Epithelial cell of prostate (primary cell): ENCODE measurements around the gene SLC7A5.
A peak's percentile ranks its signal among the peaks of the same experiment; 100 is the strongest.
"Not testable (repeated sequence)": the region's sequence is repeated elsewhere in the genome, so short reads cannot be mapped to it uniquely, and the experiment has no call there.

Experiments used
- DNase-seq: peaks from one replicate; pipeline ENCODE4 v3.0.0-alpha.2; 2011; ENCODE audit warnings: low read depth, low spot score
- H3K27ac ChIP-seq: fragments of 450-650 bp; 2 replicates; pipeline ENCODE4 v1.5.1; 2017; ENCODE audit warnings: mild to moderate bottlenecking

SLC7A5 gene

GRCh38 chr16:87863327-87863635, 6.0 kb downstream of the SLC7A5 start:
- not testable (repeated sequence) for DNase-seq
- H3K27ac ChIP-seq, result peak overlapping the region; percentile 29

- not testable (repeated sequence) for DNase-seq
- peak overlapping the region; percentile 29 for H3K27ac ChIP-seq
These were observed 6.5 kb downstream of the SLC7A5 start for GRCh38 chr16:87862597-87863326.

GRCh38 chr16:87861300-87862099, 7.8 kb downstream of the SLC7A5 start:
- peak overlapping the region; percentile 17 for H3K27ac ChIP-seq

DNA sequence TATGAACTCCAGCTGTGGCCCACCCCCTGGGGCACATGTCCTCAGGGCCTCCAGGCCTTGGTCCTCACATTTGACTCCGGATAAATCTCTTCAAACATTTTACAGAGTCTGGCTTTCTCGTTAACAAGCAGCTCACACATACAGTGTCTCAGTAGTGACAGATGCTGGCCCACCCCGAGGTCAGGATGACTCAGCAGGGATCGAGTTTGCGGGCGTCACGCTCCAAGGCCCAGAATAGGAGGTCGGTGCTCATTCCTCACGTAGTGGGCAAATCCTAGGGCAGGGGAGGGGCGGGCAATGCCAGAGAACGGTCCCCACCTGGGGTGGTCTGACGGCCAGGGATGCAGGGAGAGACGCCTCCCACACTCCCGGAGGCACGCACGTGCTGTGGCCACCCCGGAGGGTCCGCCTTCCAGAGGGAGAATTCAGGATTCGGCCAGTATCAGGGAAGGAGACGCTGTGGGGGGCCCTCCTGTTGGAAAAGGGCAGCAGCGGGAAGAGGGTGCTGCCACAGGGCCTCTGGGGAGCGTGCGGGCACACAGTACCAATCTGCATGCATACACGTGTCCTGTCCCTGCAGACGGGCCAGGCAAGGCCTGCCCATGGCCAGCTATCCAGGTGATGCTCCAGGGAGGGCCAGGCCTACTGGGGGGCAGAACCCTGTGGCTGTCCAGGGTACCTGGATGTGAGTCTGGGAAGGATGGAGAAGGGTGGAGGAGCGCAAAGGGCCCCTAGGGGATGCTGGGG, 8.6 kb downstream of the SLC7A5 start:
- peak overlapping the region; percentile 17 for H3K27ac ChIP-seq

More at GRCh38 chr16:87861300-87862099, 7.8 kb downstream of the SLC7A5 start:
- DNase-seq, result not testable (repeated sequence)

DNA sequence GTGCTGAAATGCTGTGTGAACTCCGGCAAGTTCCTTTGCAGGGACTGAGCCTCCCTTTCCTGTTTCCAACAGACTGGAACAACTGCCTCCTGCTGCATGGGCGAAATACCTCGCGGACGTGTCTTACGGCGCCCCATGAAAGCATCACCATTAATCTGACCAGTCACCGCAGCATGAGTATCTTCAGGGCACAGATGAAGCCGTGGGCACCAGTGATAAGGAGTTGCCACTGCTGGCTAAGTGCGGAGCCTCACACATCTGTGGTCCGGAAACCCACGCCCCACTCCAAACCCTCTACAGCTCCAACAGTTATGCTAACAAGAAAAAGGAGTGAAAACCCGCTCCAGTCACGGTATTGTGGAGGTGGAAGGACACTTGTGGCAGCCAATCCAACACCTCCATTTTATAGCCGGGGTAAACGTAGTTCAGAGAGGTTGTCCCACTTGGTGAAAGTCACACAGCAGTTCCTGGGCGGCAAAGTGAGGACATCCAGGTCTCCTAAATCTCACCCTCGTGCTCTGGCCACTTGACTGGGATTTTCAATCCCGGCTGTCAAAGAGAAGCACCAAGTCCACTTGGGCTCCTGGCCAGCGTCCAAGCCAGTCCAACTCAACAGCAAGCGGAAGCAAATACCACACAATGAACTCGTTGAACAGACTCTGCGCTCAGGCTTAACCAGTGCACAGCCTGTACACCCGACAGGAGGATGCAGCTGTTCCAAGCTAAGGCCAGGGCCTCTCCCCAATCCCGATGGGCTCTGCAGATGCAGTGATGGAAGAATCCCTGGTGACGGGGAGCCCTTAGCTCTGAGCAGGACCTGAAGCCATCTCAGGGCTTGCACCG, 10.9 kb downstream of the SLC7A5 start:
- peak overlapping the region; percentile 92 for H3K27ac ChIP-seq
- DNase-seq, result not testable (repeated sequence)

More for the DNA sequence above, 8.6 kb downstream of the SLC7A5 start:
- DNase-seq, result no peak

DNA sequence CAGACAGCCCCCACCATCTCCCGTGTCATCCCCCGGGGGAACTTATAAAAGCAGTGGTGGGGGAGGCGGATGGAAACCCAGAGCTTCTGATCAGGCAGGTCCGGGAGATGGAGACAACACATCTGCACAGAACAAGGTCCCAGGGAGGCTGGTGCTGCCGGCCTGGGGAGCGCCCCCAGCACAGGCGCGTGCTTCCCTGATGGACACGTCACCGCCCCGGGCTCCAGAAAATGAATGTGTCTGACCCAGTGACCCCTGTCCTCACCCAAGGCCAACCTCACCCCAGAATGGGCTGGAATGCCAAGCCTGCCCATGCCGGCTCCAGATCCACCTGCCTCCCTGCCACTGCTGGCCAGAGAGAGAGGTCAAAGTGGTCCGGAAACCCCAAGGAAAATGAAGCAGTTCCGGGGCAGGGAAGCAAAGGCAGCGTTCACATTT, 12.5 kb downstream of the SLC7A5 start:
- H3K27ac ChIP-seq, result peak overlapping the region; percentile 92
- DNase-seq, result no peak

- DNase-seq, result no peak
- H3K27ac ChIP-seq, result peak overlapping the region; percentile 92
These were observed 13.2 kb downstream of the SLC7A5 start for GRCh38 chr16:87855852-87856715.

DNA sequence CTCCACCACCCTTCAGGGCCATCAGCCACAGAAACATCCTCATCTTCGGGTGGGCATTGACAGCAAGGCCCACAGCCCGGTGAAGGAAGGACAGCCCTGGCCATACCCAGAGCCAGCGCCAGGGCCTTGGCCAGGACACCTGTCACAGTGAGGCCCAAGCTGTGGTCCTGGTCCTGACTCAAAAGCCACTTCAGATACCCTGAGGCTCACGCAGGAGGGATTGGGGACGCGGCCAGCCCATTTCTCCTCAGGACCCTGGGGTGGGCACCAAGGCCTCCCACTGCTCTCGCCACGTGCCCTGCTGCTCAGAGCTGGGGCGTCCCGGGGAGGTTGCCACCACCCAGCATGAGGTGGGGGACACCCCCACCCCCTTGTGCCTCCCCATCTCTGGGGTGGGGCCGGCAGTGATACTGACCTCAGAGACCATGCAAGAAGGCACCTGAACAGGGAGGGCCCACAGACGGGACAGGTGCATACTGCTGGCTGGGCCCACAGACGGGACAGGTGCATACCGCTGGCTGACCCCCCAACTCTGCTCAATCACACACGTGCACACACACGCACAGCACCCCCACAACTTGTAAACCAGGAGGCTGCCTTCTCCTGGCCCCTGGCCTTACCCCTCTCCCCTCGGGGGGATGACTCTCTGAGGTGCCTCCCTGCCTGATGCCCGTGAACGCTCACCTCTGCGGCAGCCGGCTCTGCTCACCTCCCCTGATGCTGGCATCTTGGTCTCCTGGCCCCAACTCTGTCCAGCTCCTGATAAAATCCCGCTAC, 14.2 kb downstream of the SLC7A5 start:
- peak overlapping the region; percentile 92 for H3K27ac ChIP-seq

GRCh38 chr16:87854053-87854906, 15.0 kb downstream of the SLC7A5 start:
- DNase-seq, result peak; percentile 46
- H3K27ac ChIP-seq, result peak overlapping the region; percentile 92

More for the DNA sequence above, 14.2 kb downstream of the SLC7A5 start:
- DNase-seq, result no peak

- DNase-seq, result peak; percentile 72
- H3K27ac ChIP-seq, result peak overlapping the region; percentile 92
These were observed 15.8 kb downstream of the SLC7A5 start for GRCh38 chr16:87853411-87854052.

- peak overlapping the region; percentile 92 for H3K27ac ChIP-seq
These were observed 17.7 kb downstream of the SLC7A5 start for GRCh38 chr16:87851601-87852000.

GRCh38 chr16:87851141-87851587, 18.1 kb downstream of the SLC7A5 start:
- DNase-seq, result peak; percentile 51
- peak overlapping the region; percentile 92 for H3K27ac ChIP-seq

More at GRCh38 chr16:87851601-87852000, 17.7 kb downstream of the SLC7A5 start:
- no peak for DNase-seq

DNA sequence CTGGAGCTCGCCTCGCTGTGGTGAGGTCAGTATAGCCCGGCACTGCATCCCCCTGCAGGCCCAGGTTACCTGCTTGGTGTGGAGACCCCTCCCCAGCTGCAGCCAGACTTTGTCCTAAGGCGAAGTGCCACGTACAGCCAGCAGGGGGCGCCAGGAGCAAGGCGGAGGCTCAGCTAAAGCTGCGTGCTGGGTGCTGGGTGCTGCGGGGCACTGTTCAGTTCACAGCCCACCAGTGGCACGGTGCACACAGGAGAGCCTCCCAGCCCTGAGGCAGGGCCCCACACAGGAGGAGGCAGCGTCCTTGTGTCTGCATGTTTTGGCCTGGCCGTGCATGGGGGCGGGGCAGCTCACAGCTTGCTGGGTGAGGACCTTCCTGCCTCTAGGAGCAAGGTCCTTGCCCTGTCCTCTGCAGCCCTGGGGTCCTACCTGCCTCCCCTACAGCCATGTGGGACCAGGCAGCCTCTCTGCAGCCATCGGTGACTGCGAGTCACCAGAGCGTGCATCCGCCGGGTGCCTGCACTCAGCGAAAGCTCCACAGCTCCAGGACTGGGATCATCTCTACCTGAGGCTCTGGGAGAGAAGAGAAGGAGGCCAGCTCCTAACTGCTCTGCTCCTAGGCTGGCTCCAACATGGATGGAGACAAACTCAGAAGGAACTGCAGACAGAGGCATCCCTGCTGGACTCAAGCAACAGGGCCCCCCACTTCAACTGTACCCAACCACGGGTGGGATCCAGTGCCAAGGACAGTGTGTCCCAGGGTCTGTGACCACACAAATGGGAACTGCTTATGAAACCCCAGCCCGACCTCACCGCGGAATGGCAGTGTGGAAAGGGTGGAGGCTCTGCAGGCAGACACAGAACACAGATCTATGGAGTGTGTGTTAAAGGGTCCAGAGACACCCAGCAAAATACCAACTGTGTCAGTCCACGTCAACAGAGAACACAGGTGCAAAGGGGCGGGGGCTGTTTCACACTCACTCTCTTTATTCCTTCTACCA, 19.0 kb downstream of the SLC7A5 start:
- peak overlapping the region; percentile 92 for H3K27ac ChIP-seq
- no peak for DNase-seq

DNA sequence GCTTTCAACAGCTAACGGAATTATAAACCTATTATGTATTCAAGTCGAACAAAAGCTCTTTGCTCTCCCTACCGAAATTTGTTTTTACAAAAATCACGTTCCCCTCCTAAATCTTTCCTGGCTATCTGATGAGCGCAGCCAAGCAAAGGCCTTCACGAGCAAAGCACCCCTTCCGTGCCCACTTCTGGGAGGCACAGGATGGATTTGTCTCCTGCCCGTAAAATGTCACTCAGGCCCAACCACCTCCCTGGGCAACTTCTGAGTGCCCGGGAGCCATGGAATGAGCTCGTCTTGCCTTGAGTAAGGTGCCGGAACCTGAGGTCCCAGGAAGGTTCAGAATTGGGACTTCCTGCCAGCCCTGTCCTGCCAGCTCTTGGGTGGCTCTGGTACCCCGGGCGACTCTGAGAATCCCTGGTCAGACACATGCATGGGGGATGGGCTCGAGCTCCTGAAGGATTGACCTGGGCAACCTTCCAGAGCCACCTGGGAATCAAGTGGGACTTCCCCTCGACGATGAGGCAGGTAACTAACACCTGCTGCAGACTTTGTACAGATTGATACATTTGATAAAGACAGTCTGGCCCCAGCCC, 19.8 kb downstream of the SLC7A5 start:
- no peak for DNase-seq
- H3K27ac ChIP-seq, result peak overlapping the region; percentile 16
